Suprapubic skin (tissue), 4 donors: ENCODE results near the gene KCNG1. TPM values are rescaled to one million over a fixed set of nuclear protein-coding genes. Genes with fewer than 3 reads are reported as not detected.

Experiments used
- DNase-seq, 2 donors: peaks; one replicate each; pipeline ENCODE4 v3.0.0-alpha.2; 2019; ENCODE audit warnings: low spot score in 2 of 2
- H3K27ac ChIP-seq: fragments of 200-600 bp; sonication (generic); one replicate; pipeline ENCODE4 v1.5.1; 2019
- H3K27me3 ChIP-seq: fragments of 200-600 bp; sonication (generic); one replicate; pipeline ENCODE4 v1.5.1; 2019
- H3K36me3 ChIP-seq: fragments of 200-600 bp; sonication (generic); one replicate; pipeline ENCODE4 v1.5.1; 2019
- H3K4me1 ChIP-seq: fragments of 200-600 bp; sonication (generic); one replicate; pipeline ENCODE4 v1.5.1; 2019
- H3K4me3 ChIP-seq: fragments of 200-600 bp; sonication (generic); one replicate; pipeline ENCODE4 v1.5.1; 2019; ENCODE audit warnings: mild to moderate bottlenecking
- H3K9me3 ChIP-seq: fragments of 200-600 bp; sonication (generic); one replicate; pipeline ENCODE4 v1.5.1; 2019
- CTCF ChIP-seq, 2 donors: fragments of 200-600 bp in 1 of 2; fragments of 450-650 bp in 1 of 2; sonication (generic) in 1 of 2; IDR thresholded peaks; one replicate each; pipeline ENCODE4 v1.5.1; 2016 to 2019; ENCODE audit warnings: antibody characterized with exemption in 2 of 2, mild to moderate bottlenecking in 1 of 2, moderate library complexity in 1 of 2
- EP300 ChIP-seq: sonication (generic); formaldehyde crosslinking; IDR thresholded peaks from one replicate; pipeline ENCODE4 v1.6.1; 2017; ENCODE audit warnings: antibody characterized with exemption
- POLR2A ChIP-seq, 2 donors: fragments of 450-650 bp; IDR thresholded peaks; one replicate each; pipeline ENCODE4 v1.6.1; 2017; ENCODE audit warnings: antibody characterized with exemption in 2 of 2, mild to moderate bottlenecking in 2 of 2, moderate library complexity in 2 of 2
- POLR2AphosphoS5 ChIP-seq, 3 donors: sonication (generic); formaldehyde crosslinking; IDR thresholded peaks; one replicate each; pipeline ENCODE4 v1.6.1; 2017; ENCODE audit warnings: antibody characterized with exemption in 3 of 3
- WGBS: methylation state at CpG from one replicate; pipeline ENCODE4 v1.1.5; 2018; 5-methylcytosine and 5-hydroxymethylcytosine counted together
- total RNA-seq, 4 donors: library from RNA; depleted of rRNA; stranded (reverse); fragments of >200 nt; gene quantifications; one replicate each; pipeline ENCODE4 v1.1.0, GENCODE V29; 2016

The KCNG1 gene
- total RNA-seq, 4 donors from 2014 or later = 0.26 to 1.2 (median 1.0) TPM

- no peak for TF ChIP-seq POLR2A (IDR thresholded peaks at IDR 0.05)
- no peak for TF ChIP-seq CTCF (IDR thresholded peaks at IDR 0.05)
- TF ChIP-seq EP300 = no peak
- TF ChIP-seq POLR2AphosphoS5 (IDR thresholded peaks at IDR 0.05) = no peak
- Histone ChIP-seq H3K4me3 (peak overlapping the region; percentile 51), H3K36me3 (no peaks in the 10 kb centered on the region), H3K4me1 (peaks cover 19% of the 10 kb centered on the region), H3K27ac (no peak overlapping the region), H3K27me3 (peaks cover 73% of the 10 kb centered on the region), H3K9me3 (no peaks in the 10 kb centered on the region)
- DNase-seq = no peak
- WGBS = 41% methylated on average over 4 of the region's 30 CpGs
Observed at GRCh38 chr20:51023617-51024155, 779 bp upstream of the KCNG1 start.

- 30% methylated on average over 6 of the region's 39 CpGs for WGBS
- peaks cover 19% of the 10 kb centered on the region for H3K4me1 ChIP-seq
- peaks cover 60% of the 10 kb centered on the region for H3K27me3 ChIP-seq
- H3K9me3 ChIP-seq = no peaks in the 10 kb centered on the region
- peak overlapping the region; percentile 51 for H3K4me3 ChIP-seq
- H3K27ac ChIP-seq = no peak overlapping the region
- TF ChIP-seq POLR2A (IDR thresholded peaks at IDR 0.05) (no peak), CTCF (IDR thresholded peaks at IDR 0.05) (no peak), POLR2AphosphoS5 (IDR thresholded peaks at IDR 0.05) (no peak), EP300 (no peak)
- no peak for DNase-seq
- H3K36me3 ChIP-seq = no peaks in the 10 kb centered on the region
Observed at GRCh38 chr20:51022227-51022802, 592 bp downstream of the KCNG1 start.

- no peak for DNase-seq
- H3K27me3 ChIP-seq = peaks cover 54% of the 10 kb centered on the region
- H3K4me1 ChIP-seq = peaks cover 19% of the 10 kb centered on the region
- no peak overlapping the region for H3K27ac ChIP-seq
- no peak for TF ChIP-seq POLR2A (IDR thresholded peaks at IDR 0.05)
- TF ChIP-seq CTCF (IDR thresholded peaks at IDR 0.05) = no peak
- no peak for TF ChIP-seq POLR2AphosphoS5 (IDR thresholded peaks at IDR 0.05)
- no peak for TF ChIP-seq EP300
- 61% methylated on average over 13 of the region's 16 CpGs for WGBS
- H3K9me3 ChIP-seq = no peaks in the 10 kb centered on the region
- H3K36me3 ChIP-seq = no peaks in the 10 kb centered on the region
- H3K4me3 ChIP-seq = no peak overlapping the region
Observed at GRCh38 chr20:51021067-51022025, 1.6 kb downstream of the KCNG1 start.

- Histone ChIP-seq H3K27me3 (peaks cover 50% of the 10 kb centered on the region), H3K4me1 (peaks cover 19% of the 10 kb centered on the region)
- no peak for TF ChIP-seq EP300
- no peak for TF ChIP-seq POLR2A (IDR thresholded peaks at IDR 0.05)
- no peak for TF ChIP-seq CTCF (IDR thresholded peaks at IDR 0.05)
- no peak for TF ChIP-seq POLR2AphosphoS5 (IDR thresholded peaks at IDR 0.05)
Observed at GRCh38 chr20:51020657-51021056, 2.2 kb downstream of the KCNG1 start.

More at GRCh38 chr20:51020657-51021056, 2.2 kb downstream of the KCNG1 start:
- no peaks in the 10 kb centered on the region for H3K36me3 ChIP-seq
- H3K9me3 ChIP-seq = no peaks in the 10 kb centered on the region
- WGBS = 64% methylated on average over 6 of the region's 6 CpGs
- DNase-seq = no peak
- H3K27ac ChIP-seq = no peak overlapping the region
- no peak overlapping the region for H3K4me3 ChIP-seq
